ENCODE data around the gene QRICH2.
"Not testable (repeated sequence)": the region's sequence is repeated elsewhere in the genome, so short reads cannot be mapped to it uniquely, and the experiment has no call there.

Gene QRICH2

DNA sequence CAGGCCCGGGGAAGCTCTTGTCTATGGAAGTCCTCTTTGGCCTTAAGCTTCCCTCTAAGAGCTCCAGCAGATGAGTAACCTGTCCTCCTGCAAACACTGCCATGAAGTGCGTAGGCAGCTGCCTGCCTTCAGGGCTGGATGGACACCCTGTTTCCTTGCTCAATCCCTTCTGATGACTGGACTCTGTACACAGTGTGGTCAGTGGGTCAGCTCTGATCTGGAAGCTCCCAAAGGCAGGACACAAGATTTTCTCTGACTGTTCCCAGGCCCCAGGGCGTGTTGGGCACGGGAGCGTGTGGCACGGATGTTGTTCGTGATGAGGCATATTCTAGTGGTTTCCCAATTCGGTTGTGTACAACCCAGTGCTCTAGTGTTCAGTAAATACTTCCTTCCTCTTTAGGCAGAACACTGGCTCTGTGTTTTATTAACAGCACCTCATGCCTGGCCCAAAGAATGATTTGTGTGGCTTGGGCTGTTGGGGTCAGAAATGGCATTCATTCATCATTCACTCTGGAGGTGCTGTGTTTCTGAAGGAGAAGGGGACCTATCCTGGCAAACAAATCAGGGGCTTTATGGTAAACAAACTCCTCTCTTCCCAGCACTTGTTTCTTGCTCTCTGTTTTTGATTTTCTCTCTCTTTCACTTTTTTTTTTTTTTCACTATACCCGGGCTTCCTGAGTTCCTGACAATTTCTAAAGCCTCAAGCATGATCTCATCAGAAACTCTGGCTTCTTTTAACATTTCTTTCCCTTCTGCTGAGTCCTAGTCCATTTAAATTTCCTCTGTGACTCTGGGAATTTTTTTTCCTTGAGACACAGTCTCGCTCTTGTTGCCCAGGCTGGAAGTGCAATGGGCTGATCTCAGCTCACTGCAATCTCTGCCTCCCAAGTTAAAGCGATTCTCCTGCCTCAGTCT, 55.8 kb downstream of the QRICH2 start:
- TF ChIP-seq, protein P1, sequence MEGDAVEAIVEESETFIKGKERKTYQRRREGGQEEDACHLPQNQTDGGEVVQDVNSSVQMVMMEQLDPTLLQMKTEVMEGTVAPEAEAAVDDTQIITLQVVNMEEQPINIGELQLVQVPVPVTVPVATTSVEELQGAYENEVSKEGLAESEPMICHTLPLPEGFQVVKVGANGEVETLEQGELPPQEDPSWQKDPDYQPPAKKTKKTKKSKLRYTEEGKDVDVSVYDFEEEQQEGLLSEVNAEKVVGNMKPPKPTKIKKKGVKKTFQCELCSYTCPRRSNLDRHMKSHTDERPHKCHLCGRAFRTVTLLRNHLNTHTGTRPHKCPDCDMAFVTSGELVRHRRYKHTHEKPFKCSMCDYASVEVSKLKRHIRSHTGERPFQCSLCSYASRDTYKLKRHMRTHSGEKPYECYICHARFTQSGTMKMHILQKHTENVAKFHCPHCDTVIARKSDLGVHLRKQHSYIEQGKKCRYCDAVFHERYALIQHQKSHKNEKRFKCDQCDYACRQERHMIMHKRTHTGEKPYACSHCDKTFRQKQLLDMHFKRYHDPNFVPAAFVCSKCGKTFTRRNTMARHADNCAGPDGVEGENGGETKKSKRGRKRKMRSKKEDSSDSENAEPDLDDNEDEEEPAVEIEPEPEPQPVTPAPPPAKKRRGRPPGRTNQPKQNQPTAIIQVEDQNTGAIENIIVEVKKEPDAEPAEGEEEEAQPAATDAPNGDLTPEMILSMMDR (IDR thresholded peaks at IDR 0.05; ENCODE audit: low read depth, low read length): no peak
- peak; percentile 87 for DNase-seq (ENCODE audit: extremely low read depth, low read depth)

DNA sequence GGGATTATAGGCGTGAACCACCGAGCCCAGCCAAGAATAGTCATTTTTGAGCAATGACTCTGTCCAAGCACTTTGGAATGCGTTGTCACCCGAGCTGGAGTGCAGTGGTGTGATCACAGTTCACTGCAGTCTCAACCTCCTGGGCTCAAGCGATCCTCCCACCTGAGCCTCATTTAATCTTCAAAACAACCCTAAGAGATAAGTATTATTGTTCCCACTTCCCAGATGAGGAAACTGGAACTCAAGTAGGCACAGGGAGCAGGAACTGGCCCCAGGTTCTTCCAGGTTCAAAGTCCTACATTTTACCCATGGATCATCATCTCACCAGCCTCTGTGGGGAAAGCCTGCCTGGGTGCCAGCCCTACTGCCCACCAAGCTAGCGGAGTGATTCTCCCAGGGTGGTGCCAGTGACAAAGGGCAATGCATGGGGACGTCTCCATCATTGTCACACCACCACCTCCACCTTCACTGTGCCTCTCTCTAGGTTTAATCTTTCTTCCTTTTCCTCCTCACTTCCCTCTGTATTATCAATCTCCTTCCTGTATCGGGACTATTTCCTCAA, 56.5 kb downstream of the QRICH2 start:
- TF ChIP-seq, protein P1 (IDR thresholded peaks at IDR 0.05; ENCODE audit: low read depth, low read length): no peak

DNA sequence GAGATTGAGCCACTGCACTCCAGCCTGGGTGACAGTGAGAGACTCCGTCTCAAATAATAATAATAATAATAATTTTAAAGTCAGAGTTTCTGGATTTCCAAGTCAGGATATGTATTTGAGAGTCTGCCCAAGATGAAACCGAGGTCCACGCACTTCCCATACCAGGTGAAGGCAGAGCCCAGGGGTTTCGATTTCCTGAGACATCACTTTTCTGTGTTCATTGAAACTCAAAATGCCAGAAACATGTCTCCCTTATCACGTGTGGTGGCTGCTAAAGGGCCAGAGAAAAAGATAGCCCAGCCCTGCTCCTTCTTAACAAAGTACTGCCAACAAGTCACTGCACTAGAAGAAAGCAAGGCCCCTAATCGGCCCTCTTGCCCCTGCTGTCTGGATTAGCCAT, 57.9 kb downstream of the QRICH2 start:
- TF ChIP-seq, protein P1 (IDR thresholded peaks at IDR 0.05; ENCODE audit: low read depth, low read length): no peak
- no peak for DNase-seq (ENCODE audit: extremely low read depth, low read depth)

More for the DNA sequence above, 56.5 kb downstream of the QRICH2 start:
- no peak for DNase-seq (ENCODE audit: extremely low read depth, low read depth)

DNA sequence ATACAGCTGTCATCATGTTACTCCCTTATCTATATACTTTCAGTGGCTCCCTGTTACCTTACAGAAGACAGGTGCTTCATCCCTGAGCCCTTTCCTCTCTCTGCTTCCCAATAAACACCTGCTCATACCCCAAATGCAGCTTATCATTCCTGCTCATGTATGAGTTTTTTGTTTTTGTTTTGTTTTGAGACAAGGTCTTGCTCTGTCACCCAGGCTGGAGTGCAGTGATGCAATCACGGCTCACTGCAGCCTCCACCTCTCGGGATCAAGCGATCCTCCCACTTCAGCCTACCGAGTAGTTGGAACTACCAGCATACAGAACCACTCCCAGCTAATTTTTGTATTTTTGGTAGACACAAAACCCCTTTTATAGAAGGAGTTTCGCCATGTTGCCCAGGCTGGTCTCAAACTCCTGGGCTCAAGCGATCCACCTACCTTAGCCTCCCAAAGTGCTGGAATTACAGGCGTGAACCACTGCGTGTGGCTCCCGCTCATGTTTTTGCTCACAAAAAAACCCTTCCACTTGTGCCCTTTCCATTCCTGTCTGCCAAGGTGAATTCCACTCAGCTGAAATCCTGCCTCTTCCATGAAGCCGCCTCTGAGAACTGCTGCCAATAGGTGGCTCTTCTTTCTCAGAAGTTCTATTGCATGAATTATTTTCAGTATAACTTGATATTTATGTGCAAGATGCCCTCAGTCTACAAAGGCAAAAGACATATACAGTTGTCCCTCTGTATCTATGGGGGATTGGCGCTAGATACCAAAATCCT, 59.9 kb downstream of the QRICH2 start:
- TF ChIP-seq, protein P1 (IDR thresholded peaks at IDR 0.05; ENCODE audit: low read depth, low read length): peak; percentile 6
- DNase-seq (ENCODE audit: extremely low read depth, low read depth): no peak

DNA sequence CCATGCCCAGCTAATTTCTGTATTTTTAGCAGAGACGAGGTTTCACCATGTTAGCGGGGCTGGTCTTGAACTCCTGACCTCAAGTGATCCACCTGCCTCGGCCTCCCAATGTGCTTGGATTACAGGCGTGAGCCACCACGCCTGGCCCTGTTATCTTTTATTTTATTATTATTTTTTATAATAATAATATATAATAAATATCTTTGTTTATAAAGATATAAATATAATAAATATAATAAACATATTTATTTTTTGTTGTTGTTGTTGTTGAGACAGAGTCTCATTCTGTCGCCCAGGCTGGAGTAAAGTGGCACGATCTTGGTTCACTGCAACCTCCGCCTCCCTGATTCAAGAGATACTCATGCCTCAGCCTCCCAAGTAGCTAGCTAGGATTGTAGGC, 60.8 kb downstream of the QRICH2 start:
- DNase-seq (ENCODE audit: extremely low read depth, low read depth): no peak
- TF ChIP-seq, protein P1 (IDR thresholded peaks at IDR 0.05; ENCODE audit: low read depth, low read length): no peak

DNA sequence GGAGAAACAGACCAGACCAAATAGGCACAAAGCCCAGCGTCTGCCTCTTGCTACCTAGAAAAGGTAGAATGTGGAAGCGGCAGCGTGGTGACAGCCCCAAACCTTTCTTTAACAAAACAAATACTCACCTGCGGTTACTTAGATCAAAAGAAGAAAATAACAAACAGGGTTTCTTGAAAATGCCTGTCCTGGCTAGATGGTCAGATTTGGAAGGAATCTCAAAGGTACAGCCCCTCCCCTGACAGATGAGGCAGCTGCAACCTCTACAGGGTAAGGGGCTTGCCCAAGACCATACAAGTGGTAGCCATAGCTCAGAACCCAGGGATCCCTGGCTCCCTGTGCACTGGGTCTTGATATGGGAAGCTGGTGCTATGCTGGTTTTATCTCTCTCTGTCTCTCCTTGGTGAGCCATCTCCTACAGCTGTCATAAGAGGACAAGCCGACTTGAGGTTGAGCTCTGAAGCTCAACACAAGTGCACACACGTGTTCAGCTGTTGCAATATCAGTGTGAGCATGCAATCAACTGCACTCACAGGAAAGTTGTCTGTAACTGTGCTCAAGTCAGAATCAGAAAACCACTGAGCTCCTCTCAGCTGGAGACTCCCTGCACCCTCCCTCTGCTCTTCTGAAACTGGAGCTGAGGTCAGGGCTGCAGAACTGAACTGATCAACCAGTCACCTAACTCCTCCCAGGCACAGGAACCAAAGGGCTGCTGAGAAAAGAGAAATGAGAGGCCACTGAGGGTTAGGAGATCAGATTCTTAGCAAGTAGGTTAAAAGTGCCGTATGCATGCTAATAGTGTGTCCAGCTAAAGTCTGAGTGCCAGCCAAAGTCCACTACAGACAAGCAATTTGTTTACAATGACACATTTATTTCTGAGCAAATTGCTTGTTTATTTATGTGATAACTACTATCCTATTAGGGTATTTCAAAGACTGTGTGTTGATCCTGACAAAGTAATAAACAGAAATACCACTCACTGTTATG, 61.7 kb downstream of the QRICH2 start:
- DNase-seq (ENCODE audit: extremely low read depth, low read depth): no peak
- TF ChIP-seq, protein P1 (IDR thresholded peaks at IDR 0.05; ENCODE audit: low read depth, low read length): no peak

DNA sequence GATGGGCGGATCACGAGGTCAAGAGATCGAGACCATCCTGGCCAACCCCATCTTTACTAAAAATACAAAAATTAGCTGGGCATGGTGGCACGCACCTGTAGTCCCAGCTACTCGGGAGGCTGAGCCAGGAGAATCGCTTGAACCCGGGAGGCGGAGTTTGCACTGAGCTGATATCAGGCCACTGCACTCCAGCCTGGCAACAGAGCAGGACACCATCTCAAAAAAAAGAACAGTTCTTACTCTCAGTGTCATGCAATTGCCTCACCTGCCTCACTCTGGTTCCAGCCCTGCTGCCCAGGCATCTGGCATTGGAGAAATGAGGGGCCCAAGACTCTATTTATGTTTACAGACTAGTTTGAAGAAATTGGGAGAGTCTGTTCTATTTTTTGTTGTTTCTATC, 63.4 kb downstream of the QRICH2 start:
- DNase-seq (ENCODE audit: extremely low read depth, low read depth): not testable (repeated sequence)

Data from AG09319 (cell line).